ENCODE data around the gene CAPS2.

Gene CAPS2

DNA sequence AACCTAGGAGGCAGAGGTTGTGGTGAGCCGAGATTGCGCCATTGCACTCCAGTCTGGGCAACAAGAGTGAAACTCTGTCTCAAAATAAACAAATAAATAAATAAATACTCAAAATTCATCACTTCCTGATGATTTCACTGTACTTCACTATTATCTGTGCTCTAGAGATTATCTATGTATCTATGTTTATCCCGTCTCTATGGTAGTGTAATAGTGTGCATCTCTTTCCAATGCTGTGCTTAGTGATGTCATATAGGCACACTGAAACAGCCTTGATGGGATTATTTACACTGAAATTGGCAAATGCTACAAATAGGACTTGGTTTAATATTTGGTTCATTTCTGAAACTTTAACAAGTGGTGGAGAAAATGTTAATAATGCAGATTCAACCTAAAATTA, 6.5 kb downstream of the CAPS2 start:
- no peak overlapping the region for H3K9ac ChIP-seq (ENCODE audit: low read length)
- H3K79me2 ChIP-seq (ENCODE audit: insufficient read depth, low read length): no peaks in the 10 kb centered on the region

DNA sequence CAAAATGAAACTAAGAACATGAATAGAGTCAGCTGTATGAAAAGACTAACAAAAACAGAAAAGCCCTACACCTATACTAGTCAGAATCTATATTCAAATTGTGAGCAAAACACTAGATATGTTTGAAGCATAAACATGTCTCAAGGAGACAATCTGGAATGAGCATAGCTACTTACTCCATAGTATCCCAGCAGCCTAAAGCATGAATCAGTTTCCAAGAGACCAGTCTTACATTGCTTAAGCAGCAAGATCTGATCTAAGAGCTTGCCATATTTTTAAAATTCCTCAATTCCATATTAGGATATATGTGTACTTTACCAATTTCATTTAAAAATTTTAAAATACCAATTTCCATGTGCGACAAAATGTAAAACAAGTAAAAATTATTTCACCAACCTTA, 7.7 kb downstream of the CAPS2 start:
- Histone ChIP-seq H3F3A (ENCODE audit: insufficient read depth) (no peaks in the 10 kb centered on the region), H3K79me2 (ENCODE audit: insufficient read depth, low read length) (no peaks in the 10 kb centered on the region), H3K9me3 (ENCODE audit: insufficient read depth, low read length) (no peaks in the 10 kb centered on the region), H3K9me2 (replicated peaks; ENCODE audit: insufficient read depth, low read length) (no peaks in the 10 kb centered on the region), H3K36me3 (ENCODE audit: low read length) (no peaks in the 10 kb centered on the region), H4K20me1 (ENCODE audit: low read depth, low read length) (no peaks in the 10 kb centered on the region), H3K27me3 (ENCODE audit: low read length) (no peaks in the 10 kb centered on the region), H3K4me2 (ENCODE audit: low read depth, low read length, poor library complexity, severe bottlenecking) (no peak overlapping the region), H3K27ac (ENCODE audit: low read depth, low read length) (no peak overlapping the region), H3K9ac (ENCODE audit: low read length) (no peak overlapping the region), H3K4me3 (ENCODE audit: insufficient read depth, low read length, poor library complexity, severe bottlenecking) (no peak overlapping the region), H2AFZ (ENCODE audit: low read depth, low read length, severe bottlenecking) (no peak overlapping the region)
- TF ChIP-seq EZH2phosphoT487 (conservative IDR thresholded peaks at IDR 0.05; ENCODE audit: low read length): no peak
- TF ChIP-seq, protein P1, sequence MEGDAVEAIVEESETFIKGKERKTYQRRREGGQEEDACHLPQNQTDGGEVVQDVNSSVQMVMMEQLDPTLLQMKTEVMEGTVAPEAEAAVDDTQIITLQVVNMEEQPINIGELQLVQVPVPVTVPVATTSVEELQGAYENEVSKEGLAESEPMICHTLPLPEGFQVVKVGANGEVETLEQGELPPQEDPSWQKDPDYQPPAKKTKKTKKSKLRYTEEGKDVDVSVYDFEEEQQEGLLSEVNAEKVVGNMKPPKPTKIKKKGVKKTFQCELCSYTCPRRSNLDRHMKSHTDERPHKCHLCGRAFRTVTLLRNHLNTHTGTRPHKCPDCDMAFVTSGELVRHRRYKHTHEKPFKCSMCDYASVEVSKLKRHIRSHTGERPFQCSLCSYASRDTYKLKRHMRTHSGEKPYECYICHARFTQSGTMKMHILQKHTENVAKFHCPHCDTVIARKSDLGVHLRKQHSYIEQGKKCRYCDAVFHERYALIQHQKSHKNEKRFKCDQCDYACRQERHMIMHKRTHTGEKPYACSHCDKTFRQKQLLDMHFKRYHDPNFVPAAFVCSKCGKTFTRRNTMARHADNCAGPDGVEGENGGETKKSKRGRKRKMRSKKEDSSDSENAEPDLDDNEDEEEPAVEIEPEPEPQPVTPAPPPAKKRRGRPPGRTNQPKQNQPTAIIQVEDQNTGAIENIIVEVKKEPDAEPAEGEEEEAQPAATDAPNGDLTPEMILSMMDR (IDR thresholded peaks at IDR 0.05; ENCODE audit: insufficient read depth, low read length, poor library complexity, severe bottlenecking): no peak

More for the DNA sequence above, 6.5 kb downstream of the CAPS2 start:
- Histone ChIP-seq H3K4me3 (ENCODE audit: insufficient read depth, low read length, poor library complexity, severe bottlenecking) (no peak overlapping the region), H3K27me3 (ENCODE audit: low read length) (no peaks in the 10 kb centered on the region), H3K4me2 (ENCODE audit: low read depth, low read length, poor library complexity, severe bottlenecking) (no peak overlapping the region), H3K9me2 (replicated peaks; ENCODE audit: insufficient read depth, low read length) (no peaks in the 10 kb centered on the region), H3K9me3 (ENCODE audit: insufficient read depth, low read length) (no peaks in the 10 kb centered on the region), H2AFZ (ENCODE audit: low read depth, low read length, severe bottlenecking) (no peak overlapping the region), H3K27ac (ENCODE audit: low read depth, low read length) (no peak overlapping the region), H3F3A (ENCODE audit: insufficient read depth) (no peaks in the 10 kb centered on the region), H3K36me3 (ENCODE audit: low read length) (no peaks in the 10 kb centered on the region), H4K20me1 (ENCODE audit: low read depth, low read length) (no peaks in the 10 kb centered on the region)
- TF ChIP-seq, protein P1 (IDR thresholded peaks at IDR 0.05; ENCODE audit: insufficient read depth, low read length, poor library complexity, severe bottlenecking): no peak
- TF ChIP-seq EZH2phosphoT487 (conservative IDR thresholded peaks at IDR 0.05; ENCODE audit: low read length): no peak

DNA sequence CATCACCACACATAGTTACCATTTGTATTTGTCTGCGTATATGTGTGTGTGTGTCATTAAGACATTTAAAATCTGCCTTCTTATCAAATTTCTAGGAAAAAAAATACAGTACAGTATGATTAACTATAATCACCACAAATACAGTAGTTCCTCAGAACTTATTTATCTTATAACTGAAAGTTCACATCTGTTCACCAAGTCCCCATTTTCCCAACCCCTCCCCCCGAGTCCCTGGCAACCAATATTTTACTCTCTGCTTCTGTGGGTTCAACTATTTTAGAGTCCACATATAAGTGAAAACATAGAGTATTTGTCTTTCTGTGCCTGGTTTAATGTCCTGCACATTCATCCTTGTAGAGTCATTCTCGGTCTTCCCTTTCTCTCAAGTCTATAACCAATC, 12.3 kb downstream of the CAPS2 start:
- H4K20me1 ChIP-seq (ENCODE audit: low read depth, low read length): no peaks in the 10 kb centered on the region
- H3K4me2 ChIP-seq (ENCODE audit: low read depth, low read length, poor library complexity, severe bottlenecking): no peak overlapping the region
- no peaks in the 10 kb centered on the region for H3K36me3 ChIP-seq (ENCODE audit: low read length)
- H3K79me2 ChIP-seq (ENCODE audit: insufficient read depth, low read length): no peaks in the 10 kb centered on the region
- no peaks in the 10 kb centered on the region for H3F3A ChIP-seq (ENCODE audit: insufficient read depth)
- TF ChIP-seq, protein P1 (IDR thresholded peaks at IDR 0.05; ENCODE audit: insufficient read depth, low read length, poor library complexity, severe bottlenecking): no peak
- no peak for TF ChIP-seq EZH2phosphoT487 (conservative IDR thresholded peaks at IDR 0.05; ENCODE audit: low read length)
- no peak overlapping the region for H2AFZ ChIP-seq (ENCODE audit: low read depth, low read length, severe bottlenecking)
- no peak overlapping the region for H3K4me3 ChIP-seq (ENCODE audit: insufficient read depth, low read length, poor library complexity, severe bottlenecking)
- H3K27me3 ChIP-seq (ENCODE audit: low read length): no peaks in the 10 kb centered on the region
- no peaks in the 10 kb centered on the region for H3K9me3 ChIP-seq (ENCODE audit: insufficient read depth, low read length)
- H3K27ac ChIP-seq (ENCODE audit: low read depth, low read length): no peak overlapping the region
- H3K9me2 ChIP-seq (replicated peaks; ENCODE audit: insufficient read depth, low read length): no peaks in the 10 kb centered on the region
- no peak overlapping the region for H3K9ac ChIP-seq (ENCODE audit: low read length)
